ENCODE results near the gene PCDHA8.

DNA sequence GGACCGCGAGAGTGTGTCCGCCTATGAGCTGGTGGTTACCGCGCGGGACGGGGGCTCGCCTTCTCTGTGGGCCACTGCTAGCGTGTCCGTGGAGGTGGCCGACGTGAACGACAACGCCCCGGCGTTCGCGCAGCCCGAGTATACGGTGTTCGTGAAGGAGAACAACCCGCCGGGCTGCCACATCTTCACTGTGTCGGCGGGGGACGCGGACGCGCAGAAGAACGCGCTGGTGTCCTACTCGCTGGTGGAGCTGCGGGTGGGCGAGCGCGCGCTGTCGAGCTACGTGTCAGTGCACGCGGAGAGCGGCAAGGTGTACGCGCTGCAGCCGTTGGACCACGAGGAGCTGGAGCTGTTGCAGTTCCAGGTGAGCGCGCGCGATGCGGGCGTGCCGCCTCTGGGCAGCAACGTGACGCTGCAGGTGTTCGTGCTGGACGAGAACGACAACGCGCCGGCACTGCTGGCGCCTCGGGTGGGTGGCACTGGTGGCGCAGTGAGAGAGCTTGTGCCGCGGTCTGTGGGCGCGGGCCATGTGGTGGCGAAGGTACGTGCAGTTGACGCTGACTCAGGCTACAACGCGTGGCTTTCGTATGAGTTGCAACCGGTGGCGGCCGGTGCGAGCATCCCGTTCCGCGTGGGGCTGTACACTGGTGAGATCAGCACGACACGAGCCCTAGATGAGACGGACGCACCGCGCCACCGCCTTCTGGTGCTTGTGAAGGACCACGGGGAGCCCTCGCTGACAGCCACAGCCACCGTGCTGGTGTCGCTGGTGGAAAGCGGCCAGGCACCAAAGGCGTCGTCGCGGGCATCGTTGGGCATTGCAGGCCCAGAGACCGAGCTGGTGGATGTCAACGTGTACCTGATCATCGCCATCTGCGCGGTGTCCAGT, 5.1 kb upstream of the PCDHA8 start:
- TF ChIP-seq, protein P1, sequence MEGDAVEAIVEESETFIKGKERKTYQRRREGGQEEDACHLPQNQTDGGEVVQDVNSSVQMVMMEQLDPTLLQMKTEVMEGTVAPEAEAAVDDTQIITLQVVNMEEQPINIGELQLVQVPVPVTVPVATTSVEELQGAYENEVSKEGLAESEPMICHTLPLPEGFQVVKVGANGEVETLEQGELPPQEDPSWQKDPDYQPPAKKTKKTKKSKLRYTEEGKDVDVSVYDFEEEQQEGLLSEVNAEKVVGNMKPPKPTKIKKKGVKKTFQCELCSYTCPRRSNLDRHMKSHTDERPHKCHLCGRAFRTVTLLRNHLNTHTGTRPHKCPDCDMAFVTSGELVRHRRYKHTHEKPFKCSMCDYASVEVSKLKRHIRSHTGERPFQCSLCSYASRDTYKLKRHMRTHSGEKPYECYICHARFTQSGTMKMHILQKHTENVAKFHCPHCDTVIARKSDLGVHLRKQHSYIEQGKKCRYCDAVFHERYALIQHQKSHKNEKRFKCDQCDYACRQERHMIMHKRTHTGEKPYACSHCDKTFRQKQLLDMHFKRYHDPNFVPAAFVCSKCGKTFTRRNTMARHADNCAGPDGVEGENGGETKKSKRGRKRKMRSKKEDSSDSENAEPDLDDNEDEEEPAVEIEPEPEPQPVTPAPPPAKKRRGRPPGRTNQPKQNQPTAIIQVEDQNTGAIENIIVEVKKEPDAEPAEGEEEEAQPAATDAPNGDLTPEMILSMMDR (IDR thresholded peaks at IDR 0.05; ENCODE audit: low read length) = no peak
- no peak for TF ChIP-seq EZH2 (IDR thresholded peaks at IDR 0.05; ENCODE audit: borderline replicate concordance, low read length)
